GM21619 (cell line): ENCODE results near the gene PIK3R1.

ENCODE experiments used
- ATAC-seq: cut with Tn5 transposase; IDR thresholded peaks from one replicate; pipeline ENCODE4 v1.9.1; 2021; ENCODE audit not compliant: unreplicated experiment

PIK3R1 gene

DNA sequence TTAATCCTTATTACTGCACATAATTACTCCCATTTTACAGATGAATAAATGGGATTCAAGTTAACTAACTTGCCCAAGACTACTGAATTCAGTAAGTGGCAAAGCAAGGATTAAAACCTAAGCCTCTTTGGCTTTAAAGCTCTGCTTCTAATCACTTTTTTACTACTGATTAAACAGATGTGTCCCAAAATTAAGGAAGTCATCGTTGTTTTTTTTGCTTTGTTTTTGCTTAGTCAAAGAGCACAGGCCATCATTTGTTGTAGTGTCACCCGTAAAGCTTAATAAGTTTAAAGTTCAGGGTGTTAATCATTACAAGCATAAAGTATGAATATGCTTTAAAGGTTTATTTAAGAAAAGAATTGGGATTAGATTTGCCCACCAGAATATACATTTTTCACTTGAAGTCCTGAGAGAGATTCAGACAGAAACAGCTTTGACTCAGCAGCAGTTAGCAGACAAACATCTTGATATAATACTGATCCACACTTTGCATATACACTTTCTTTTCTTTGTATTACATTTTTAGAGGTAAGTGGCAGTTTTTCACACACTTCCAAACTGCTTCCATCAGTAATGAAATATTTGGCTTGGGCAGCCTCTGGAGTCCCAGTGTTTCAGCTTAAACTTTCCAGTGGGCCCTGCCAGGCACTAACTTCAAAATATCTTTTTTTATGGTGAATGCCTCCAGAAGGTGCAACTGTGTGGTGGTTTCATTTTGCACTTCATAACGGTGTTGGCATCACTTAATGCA is 52.7 kb downstream of the PIK3R1 start:
- peak; percentile 37 for ATAC-seq

DNA sequence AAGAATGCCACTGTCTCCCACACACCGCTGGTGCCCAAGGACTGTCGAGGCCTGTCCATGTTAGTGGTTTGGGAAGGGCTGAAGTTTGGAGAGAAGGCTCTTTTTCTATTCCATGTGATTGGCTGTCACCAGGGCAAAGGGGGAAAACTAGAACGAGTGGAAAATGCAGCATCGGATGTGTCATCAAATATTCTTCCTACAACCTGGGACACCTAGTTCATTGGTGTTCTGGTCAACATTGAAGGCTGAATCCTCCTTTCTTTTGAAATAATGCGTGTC is 53.2 kb downstream of the PIK3R1 start:
- ATAC-seq: no peak

- ATAC-seq: no peak
Observed at GRCh38 chr5:68269820-68270219, 54.3 kb downstream of the PIK3R1 start.

DNA sequence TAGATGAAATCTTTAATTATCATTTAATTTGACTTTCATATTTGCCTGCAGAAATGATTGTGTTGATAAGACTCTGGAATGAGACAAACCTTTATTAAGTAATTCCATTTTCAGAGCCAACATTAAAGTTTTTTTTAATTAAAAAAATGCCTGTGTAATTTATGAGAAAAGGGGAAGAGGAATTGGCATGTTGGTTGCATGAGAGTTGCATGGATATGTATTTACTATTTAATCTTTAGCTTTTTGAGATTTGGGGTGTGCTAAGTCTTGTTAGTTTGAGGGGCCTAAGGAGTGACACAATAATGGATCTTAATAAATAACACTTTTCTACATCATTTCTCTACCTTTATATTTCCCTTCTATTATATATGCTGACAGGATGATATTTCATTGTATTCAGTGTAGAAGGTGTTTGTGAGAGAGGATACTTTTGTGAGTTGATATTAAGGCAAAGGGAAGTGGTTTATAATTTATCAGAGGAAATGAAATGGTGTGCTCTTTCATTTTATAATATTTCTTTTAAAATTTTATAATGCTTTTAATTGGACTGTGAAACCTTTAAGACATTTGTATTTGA is 54.9 kb downstream of the PIK3R1 start:
- ATAC-seq: no peak

DNA sequence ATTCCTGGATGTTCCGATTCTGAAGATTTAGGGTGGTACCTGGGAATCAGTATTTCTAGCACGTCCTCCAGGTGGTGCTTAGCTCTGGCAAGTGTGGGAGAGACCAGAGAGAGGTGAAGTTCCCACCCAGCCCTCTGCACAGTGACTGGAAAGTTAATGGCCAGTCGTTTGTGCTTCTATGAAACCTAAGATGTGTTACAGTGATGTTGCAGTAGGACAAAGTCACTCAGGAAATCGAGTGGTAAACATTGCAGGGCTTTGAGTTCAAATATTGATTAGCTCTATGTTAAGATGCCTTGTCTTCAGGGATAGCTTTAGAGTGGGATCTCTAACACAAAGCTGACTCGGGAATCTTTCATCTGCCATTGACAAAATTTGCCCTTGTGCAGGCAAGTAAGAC is 55.6 kb downstream of the PIK3R1 start:
- no peak for ATAC-seq

GRCh38 chr5:68272289-68272688 is 56.7 kb downstream of the PIK3R1 start:
- ATAC-seq: no peak

- peak; percentile 48 for ATAC-seq
Observed at GRCh38 chr5:68273717-68274409, 58.3 kb downstream of the PIK3R1 start.

- ATAC-seq: peak; percentile 49
Observed at GRCh38 chr5:68274847-68275651, 59.5 kb downstream of the PIK3R1 start.

DNA sequence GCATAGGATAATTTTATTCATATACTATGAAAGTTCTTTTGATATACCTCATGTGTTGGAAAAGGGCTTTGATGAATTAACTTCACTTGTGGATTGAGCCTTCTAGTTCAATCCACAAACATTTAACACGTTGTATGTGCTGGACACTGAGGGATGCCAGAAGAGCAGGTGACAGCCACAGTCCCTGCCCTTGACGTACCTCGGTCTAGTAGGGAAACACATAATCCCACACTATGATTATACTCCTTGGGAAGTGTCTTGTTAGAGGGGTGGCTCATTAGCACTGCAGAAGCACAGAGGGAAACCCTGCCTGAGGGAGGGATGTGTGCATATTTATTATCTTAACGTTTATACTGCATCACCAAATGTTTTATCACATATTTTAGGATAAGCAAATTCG is 61.2 kb downstream of the PIK3R1 start:
- no peak for ATAC-seq

- ATAC-seq: no peak
Observed at GRCh38 chr5:68277431-68277830, 61.9 kb downstream of the PIK3R1 start.

DNA sequence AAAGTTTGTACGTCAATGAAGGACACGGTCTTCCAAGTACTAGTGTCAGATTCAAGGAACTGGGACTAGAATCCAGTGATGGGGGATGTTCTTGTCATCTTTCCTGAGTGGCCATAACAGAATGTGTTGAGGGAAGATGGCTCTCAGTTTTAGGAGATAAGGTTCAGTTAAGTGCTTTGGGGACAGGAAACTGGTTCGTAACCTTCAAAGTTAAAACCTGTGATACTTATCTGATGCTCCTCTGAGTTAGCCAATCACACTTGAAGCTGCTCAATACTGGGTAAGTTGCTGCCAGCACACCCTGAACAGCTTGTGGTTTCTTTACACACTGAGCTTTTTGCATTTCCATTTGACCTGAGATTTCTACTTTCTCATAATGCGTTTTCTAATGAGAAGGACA is 64.4 kb downstream of the PIK3R1 start:
- peak; percentile 47 for ATAC-seq

GRCh38 chr5:68282001-68282400 is 66.4 kb downstream of the PIK3R1 start:
- no peak for ATAC-seq

- ATAC-seq: no peak
Observed at GRCh38 chr5:68283766-68284165, 68.2 kb downstream of the PIK3R1 start.

GRCh38 chr5:68285075-68285840 is 69.7 kb downstream of the PIK3R1 start:
- no peak for ATAC-seq

- ATAC-seq: no peak
Observed at GRCh38 chr5:68285851-68286611, 70.5 kb downstream of the PIK3R1 start.

DNA sequence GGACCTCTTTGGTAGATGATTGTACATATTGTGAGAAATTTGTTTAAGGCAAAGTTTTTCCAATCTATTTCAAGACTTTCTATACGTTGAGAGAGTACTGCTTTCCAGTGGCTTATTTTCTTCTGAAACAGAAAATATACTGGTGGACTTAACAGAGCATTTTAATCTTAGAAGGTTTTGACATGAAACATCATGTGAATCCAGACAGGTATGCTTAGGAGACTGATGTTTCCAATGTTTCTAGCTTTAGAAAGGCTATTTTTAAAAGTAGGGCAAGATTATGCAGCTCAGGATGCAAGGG is 71.0 kb downstream of the PIK3R1 start:
- no peak for ATAC-seq

- ATAC-seq: no peak
Observed at GRCh38 chr5:68287631-68287975, 72.0 kb downstream of the PIK3R1 start.

- peak; percentile 72 for ATAC-seq
Observed at GRCh38 chr5:68287976-68288706, 72.6 kb downstream of the PIK3R1 start.

- peak; percentile 13 for ATAC-seq
Observed at GRCh38 chr5:68288707-68289134, 73.2 kb downstream of the PIK3R1 start.

- ATAC-seq: no peak
Observed at GRCh38 chr5:68289498-68289897, 73.9 kb downstream of the PIK3R1 start.
